ENCODE measurements around the gene PRRC2B. TPM values are rescaled to one million over a fixed set of nuclear protein-coding genes. Genes with fewer than 3 reads are reported as not detected.

The PRRC2B gene
- total RNA-seq, 1 experiment from 2014 or later = 200 TPM

GRCh38 chr9:131346559-131346958 is 47.3 kb upstream of the PRRC2B start:
- H3K4me1 ChIP-seq (ENCODE audit: control insufficient read depth, insufficient read depth, low read length) = no peaks in the 10 kb centered on the region
- ATAC-seq (no peak), DNase-seq (ENCODE audit: low read depth, low spot score) (no peak)
- TF ChIP-seq, protein P1, sequence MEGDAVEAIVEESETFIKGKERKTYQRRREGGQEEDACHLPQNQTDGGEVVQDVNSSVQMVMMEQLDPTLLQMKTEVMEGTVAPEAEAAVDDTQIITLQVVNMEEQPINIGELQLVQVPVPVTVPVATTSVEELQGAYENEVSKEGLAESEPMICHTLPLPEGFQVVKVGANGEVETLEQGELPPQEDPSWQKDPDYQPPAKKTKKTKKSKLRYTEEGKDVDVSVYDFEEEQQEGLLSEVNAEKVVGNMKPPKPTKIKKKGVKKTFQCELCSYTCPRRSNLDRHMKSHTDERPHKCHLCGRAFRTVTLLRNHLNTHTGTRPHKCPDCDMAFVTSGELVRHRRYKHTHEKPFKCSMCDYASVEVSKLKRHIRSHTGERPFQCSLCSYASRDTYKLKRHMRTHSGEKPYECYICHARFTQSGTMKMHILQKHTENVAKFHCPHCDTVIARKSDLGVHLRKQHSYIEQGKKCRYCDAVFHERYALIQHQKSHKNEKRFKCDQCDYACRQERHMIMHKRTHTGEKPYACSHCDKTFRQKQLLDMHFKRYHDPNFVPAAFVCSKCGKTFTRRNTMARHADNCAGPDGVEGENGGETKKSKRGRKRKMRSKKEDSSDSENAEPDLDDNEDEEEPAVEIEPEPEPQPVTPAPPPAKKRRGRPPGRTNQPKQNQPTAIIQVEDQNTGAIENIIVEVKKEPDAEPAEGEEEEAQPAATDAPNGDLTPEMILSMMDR (IDR thresholded peaks at IDR 0.05) = no peak
- no peak for TF ChIP-seq TCF7L2 (IDR thresholded peaks at IDR 0.05; ENCODE audit: low read depth, low read length)
- no peak for TF ChIP-seq POLR2AphosphoS5 (IDR thresholded peaks at IDR 0.05; ENCODE audit: low read depth, low read length)
- TF ChIP-seq REST (IDR thresholded peaks at IDR 0.05; ENCODE audit: insufficient read depth in 1 of 2, low read depth in 2 of 2, low read length in 1 of 2) = no peak
- no peak for TF ChIP-seq SIN3A (IDR thresholded peaks at IDR 0.05; ENCODE audit: borderline replicate concordance, insufficient read depth, low read depth, low read length)
- in situ Hi-C loops (cut with HindIII; ENCODE audit: low pct_unique_long_range_greater_than_20kb, low sequenced_read_pairs) (no loop called here), intact Hi-C loops (cut with micrococcal nuclease; ENCODE audit: unreplicated experiment) (no loop called here)
- ChIA-PET POLR2A (no interaction called here), CTCF (interaction anchor here (1.2 kb wide), 1 partner anchor 10 kb away, joined by 3 read pairs; no protein-coding TSS in a partner anchor)
- no peaks in the 10 kb centered on the region for H3K27me3 ChIP-seq (ENCODE audit: control insufficient read depth, insufficient read depth, low read length)
- H3K9me3 ChIP-seq (ENCODE audit: control insufficient read depth, insufficient read depth, low read depth, low read length) = no peaks in the 10 kb centered on the region
- H3K27ac ChIP-seq (ENCODE audit: low read length) = no peak overlapping the region
- no peak overlapping the region for H3K4me3 ChIP-seq (ENCODE audit: low read depth in 2 of 2, low read length in 2 of 2)
- BruUV-seq (replicated peaks) = no TSS peak
- H3K36me3 ChIP-seq (ENCODE audit: control insufficient read depth, insufficient read depth, low read length) = no peaks in the 10 kb centered on the region

GRCh38 chr9:131347376-131348020 is 46.4 kb upstream of the PRRC2B start:
- ChIA-PET CTCF (interaction anchor here (1.2 kb wide), 1 partner anchor 11 kb away, joined by 3 read pairs; no protein-coding TSS in a partner anchor), POLR2A (no interaction called here)
- H3K27ac ChIP-seq (ENCODE audit: low read length) = no peak overlapping the region
- TF ChIP-seq SIN3A (IDR thresholded peaks at IDR 0.05; ENCODE audit: borderline replicate concordance, insufficient read depth, low read depth, low read length) = no peak
- TF ChIP-seq, protein P1 (IDR thresholded peaks at IDR 0.05) = no peak
- no peak for TF ChIP-seq POLR2AphosphoS5 (IDR thresholded peaks at IDR 0.05; ENCODE audit: low read depth, low read length)
- no peak for TF ChIP-seq REST (IDR thresholded peaks at IDR 0.05; ENCODE audit: insufficient read depth in 1 of 2, low read depth in 2 of 2, low read length in 1 of 2)
- no peak for TF ChIP-seq TCF7L2 (IDR thresholded peaks at IDR 0.05; ENCODE audit: low read depth, low read length)
- no peaks in the 10 kb centered on the region for H3K27me3 ChIP-seq (ENCODE audit: control insufficient read depth, insufficient read depth, low read length)
- in situ Hi-C loops (cut with HindIII; ENCODE audit: low pct_unique_long_range_greater_than_20kb, low sequenced_read_pairs) = no loop called here
- no peaks in the 10 kb centered on the region for H3K4me1 ChIP-seq (ENCODE audit: control insufficient read depth, insufficient read depth, low read length)
- BruUV-seq (replicated peaks) = no TSS peak
- H3K36me3 ChIP-seq (ENCODE audit: control insufficient read depth, insufficient read depth, low read length) = no peaks in the 10 kb centered on the region
- H3K4me3 ChIP-seq (ENCODE audit: low read depth in 2 of 2, low read length in 2 of 2) = no peak overlapping the region
- intact Hi-C loops (cut with micrococcal nuclease; ENCODE audit: unreplicated experiment) = no loop called here
- ATAC-seq = no peak
- DNase-seq (ENCODE audit: low read depth, low spot score) = no peak
- H3K9me3 ChIP-seq (ENCODE audit: control insufficient read depth, insufficient read depth, low read depth, low read length) = no peaks in the 10 kb centered on the region

Measured in Panc1 (cell line).